AG10803 (cell line): ENCODE measurements around the gene TMEM131L.
A peak's percentile ranks its signal among the peaks of the same experiment; 100 is the strongest.

Experiments used
- DNase-seq: peaks from one replicate; pipeline ENCODE4 v3.0.0; 2010; ENCODE audit warnings: low read depth
- H3K4me3 ChIP-seq: 2 replicates; pipeline ENCODE4 v1.5.1; 2011; ENCODE audit warnings: mild to moderate bottlenecking, low read length, control low read depth
- TF ChIP-seq, protein P1 (sequence below): conservative IDR thresholded peaks from 2 replicates; pipeline ENCODE4 v1.5.1; 2011; ENCODE audit warnings: mild to moderate bottlenecking, low read length, control low read depth, inconsistent platforms

Gene TMEM131L

DNA sequence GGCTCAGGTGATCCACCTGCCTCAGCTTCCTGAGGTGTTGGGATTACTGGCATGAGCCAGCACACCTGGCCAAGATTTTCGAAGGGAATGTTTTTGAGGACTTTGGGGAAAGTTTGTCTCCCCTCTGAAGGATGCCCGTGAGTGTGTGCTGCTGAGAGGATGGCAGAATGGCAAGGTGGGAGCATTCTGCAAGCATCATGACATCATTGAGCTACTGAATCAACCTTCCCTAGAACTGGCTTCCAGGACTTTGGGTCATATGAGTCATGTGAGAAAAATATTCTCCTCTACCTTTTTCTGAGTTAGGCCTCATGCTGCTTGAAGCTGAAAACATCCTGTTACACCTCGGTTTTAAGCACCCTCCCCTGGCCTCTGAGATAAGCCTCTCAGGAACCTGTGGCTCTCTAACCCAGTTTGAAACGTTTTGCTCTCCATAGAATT lies 31.0 kb downstream of the TMEM131L start:
- TF ChIP-seq, protein P1, sequence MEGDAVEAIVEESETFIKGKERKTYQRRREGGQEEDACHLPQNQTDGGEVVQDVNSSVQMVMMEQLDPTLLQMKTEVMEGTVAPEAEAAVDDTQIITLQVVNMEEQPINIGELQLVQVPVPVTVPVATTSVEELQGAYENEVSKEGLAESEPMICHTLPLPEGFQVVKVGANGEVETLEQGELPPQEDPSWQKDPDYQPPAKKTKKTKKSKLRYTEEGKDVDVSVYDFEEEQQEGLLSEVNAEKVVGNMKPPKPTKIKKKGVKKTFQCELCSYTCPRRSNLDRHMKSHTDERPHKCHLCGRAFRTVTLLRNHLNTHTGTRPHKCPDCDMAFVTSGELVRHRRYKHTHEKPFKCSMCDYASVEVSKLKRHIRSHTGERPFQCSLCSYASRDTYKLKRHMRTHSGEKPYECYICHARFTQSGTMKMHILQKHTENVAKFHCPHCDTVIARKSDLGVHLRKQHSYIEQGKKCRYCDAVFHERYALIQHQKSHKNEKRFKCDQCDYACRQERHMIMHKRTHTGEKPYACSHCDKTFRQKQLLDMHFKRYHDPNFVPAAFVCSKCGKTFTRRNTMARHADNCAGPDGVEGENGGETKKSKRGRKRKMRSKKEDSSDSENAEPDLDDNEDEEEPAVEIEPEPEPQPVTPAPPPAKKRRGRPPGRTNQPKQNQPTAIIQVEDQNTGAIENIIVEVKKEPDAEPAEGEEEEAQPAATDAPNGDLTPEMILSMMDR, result no peak
- H3K4me3 ChIP-seq, result no peak overlapping the region
- no peak for DNase-seq

DNA sequence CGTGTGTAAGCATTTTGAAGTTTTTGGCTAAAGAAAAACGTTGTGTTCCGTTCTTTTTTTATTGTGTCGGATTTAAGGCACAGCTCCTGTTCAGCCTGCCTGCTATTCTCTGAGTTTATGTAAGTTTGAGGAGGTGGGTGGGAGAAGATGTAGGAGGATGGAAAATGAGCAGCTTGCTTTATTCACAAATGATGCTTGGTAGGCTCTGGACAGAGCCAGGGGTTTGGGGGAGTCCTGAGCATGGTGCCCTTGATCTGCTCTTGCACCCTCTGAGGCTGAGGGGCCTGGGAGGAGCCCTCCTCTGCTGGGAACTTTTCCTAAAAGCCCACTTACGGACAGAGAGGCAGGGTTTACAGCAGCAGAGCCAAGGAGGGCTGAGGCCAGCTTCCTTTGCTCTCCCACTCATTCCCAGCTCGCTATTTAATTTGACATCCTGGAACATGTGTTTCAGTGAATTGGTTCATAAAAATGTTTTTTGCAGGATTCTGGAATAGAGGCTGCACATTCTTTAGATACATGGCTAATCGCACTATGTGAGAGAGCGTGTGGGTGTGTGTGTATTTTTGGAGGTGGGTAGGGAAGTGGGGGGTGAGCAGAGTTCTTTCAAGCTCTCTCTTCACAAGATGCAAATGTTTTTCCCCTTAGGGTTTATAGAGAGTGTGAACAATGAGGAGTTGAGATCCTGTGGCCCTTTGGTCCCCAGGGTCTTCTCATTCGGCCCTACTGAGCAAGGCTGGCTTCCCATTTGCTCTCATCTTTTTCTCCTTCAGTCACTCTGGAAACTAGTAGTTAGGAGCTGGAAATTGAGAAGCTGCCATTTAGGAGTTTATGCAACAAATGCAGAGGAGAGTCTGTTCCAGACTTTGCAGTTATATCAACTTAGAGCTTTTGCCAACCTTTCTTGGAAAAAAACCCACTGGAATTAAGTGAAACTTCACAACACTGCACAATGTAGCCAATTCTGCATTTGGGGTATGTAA lies 32.1 kb downstream of the TMEM131L start:
- TF ChIP-seq, protein P1, result no peak

DNA sequence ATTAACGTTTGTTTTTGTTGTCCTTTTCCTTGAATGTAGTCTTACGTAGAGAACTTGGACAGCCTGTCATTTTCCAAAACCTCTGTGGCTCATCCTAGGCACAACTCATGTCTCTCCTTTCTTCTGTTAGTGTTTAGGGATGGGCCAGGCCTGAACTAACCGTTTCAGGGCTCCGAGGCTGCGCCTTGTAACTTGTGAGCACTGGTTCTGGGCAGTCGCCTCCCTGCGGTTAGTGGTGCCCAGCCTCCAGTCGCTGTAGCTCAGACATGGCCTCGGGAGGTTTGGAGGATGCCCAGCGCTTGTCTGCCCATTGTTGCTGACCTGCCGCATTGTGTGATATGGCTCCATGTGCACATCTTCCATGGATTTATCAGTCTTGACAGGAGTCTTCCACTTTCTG lies 32.8 kb downstream of the TMEM131L start:
- no peak overlapping the region for H3K4me3 ChIP-seq
- no peak for DNase-seq
- TF ChIP-seq, protein P1, result no peak

More for the DNA sequence above, 32.1 kb downstream of the TMEM131L start:
- DNase-seq, result peak; percentile 81
- H3K4me3 ChIP-seq, result no peak overlapping the region

DNA sequence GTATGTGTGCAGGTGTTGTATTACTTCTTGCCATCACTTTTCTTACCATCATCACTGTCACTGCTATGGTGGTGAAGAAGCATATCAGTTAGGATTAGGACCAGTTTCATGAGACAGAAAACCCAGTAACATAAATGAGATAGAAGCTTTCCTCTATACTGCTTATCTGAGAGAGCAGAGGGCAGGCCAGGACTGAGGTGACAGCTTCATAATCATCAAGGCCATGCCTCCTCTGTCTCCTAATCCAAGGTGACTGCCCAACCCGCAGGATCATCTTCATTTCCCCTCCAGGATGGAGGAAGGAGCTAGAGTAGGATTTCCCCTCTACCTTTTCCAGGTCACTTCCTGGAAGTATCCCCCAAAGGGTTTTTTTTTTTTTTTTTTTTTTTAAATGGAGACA lies 35.4 kb downstream of the TMEM131L start:
- TF ChIP-seq, protein P1, result no peak
- no peak for DNase-seq
- no peak overlapping the region for H3K4me3 ChIP-seq

DNA sequence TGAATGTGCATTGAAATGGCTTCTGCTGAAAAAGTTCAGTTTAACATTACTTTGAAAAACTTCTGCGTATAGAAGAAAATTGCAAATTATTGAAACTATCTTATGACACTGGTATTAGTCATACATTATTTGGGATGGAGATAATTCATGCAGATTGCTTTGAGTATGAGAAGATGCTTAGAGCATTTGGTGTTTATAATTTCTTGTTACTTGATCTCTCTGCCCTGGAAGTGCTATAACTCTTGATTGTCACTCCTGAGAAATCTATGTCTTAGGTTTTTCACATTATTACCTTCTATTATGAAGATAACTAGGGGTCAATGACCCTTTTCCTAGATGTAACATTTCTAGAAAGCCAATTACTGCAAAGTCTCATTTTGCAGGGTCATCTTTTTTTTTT lies 36.4 kb downstream of the TMEM131L start:
- no peak for DNase-seq
- TF ChIP-seq, protein P1, result no peak
- no peak overlapping the region for H3K4me3 ChIP-seq

DNA sequence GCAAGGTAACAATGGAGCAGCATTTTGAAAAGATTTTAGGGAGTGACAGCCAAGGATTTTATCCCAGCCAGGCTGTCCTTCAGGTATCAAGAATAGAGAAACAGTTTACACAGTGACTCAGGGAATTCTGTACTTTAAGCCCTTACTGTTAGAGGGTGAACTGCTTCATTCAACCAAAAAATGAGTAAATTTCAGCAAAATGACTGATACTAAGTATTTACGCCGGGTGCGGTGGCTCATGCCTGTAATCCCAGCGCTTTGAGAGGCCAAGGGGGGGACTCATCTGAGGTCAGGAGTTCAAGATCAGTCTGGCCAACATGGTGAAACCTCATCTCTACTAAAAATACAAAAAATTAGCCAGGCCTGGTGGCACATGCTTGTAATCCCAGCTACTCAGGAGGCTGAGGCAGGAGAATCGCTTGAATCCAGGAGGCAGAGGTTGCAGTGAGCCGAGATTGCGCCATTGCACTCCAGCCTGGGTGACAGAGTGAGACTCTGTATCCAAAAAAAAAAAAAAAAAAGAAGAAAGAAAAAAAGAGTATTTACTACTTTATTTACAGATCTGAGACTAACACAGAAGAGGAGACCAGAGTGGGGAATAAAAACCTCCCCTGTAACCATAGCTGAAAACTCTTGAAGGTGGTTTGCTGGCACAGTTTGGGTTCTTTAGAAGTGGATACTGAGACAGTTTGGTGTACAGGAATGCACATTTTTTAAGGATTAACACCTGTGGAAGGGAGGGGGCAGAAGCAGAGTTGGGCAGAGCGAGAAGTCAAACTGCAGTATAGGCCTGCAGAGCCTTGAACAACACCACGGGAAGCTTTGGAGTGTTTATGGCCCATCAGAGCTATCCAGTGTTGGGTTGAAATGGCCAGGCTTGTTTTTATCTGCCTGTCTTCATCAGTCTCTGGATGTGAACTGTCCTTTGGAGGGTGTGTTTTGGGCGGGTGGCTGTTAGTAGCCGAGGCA lies 40.5 kb downstream of the TMEM131L start:
- TF ChIP-seq, protein P1, result no peak
- no peak for DNase-seq
- H3K4me3 ChIP-seq, result no peak overlapping the region
